Measurements from ENCODE around the gene FOXO6.

DNA sequence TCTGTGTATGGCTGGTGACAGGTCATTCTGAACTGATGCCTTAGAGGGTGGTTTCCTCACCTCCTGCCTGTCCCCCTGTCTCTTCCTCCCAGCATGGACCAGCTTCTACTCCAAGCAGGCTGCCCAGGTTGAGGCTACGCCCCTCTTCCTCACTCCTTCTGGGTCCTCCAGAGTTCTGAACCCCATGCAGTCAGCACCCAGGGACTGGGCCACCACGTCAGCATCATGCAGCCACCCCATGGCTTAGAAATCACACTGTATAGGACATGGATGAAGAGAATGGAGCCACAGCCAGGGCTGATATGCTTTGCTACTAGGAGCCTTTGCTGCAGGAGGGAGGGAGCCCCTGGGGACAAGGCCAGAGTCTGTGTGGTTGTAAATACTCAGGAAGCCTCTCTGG lies 8.3 kb downstream of the FOXO6 start:
- TF ChIP-seq POLR2A (IDR thresholded peaks at IDR 0.05; ENCODE audit: low read depth, low read length), result no peak
- TF ChIP-seq SPI1 (IDR thresholded peaks at IDR 0.05; ENCODE audit: low read depth, low read length), result no peak

Data from GM12891 (cell line).